ENCODE data around the gene GABARAPL2. TPM values are rescaled to one million over a fixed set of nuclear protein-coding genes. Genes with fewer than 3 reads are reported as not detected.

Gene GABARAPL2
- total RNA-seq, 5 donors from 2014 or later (not counting 1 experiment from before 2014, with no cell fraction given), result 70.9 to 78.6 (median 76.4) TPM

DNA sequence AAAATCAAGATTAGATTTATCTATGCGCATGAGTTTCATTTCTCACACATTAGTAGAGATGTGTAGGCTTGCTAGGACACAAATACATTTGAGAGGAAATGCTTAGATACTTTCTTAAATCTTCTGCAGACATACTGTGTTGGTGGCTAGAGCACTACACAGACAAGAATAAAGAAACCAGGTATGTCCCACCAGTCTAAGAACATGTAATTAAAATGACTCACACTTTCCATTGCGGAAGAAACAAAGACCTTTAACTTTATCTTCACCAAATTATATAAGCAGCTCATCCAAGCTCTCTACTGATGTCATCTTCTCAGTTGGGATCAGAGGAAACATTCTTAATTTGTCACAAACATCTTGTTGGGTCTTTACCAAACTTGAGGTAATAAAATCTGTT, 12.5 kb downstream of the GABARAPL2 start:
- Mint-ChIP-seq H3K9me3 (no peaks in the 10 kb centered on the region), H3K4me3 (no peak overlapping the region), H3K27me3 (no peaks in the 10 kb centered on the region), H3K36me3 (peaks cover 40% of the 10 kb centered on the region), H3K4me1 (peaks cover 3 to 22% (median 17%) of the 10 kb centered on the region in 3 donors), H3K27ac (peak overlapping the region in 1 of 2 donors; percentile 31)
- CTCF ChIA-PET, result interaction anchor here in 1 of 2 donors (0.8 kb wide), 1 partner anchor 121 kb away, joined by 3 read pairs; no protein-coding TSS in a partner anchor
- no peaks in the 10 kb centered on the region for H3K4me1 ChIP-seq (ENCODE audit: control insufficient read depth in 1 of 2, extremely low read depth in 1 of 2, insufficient read depth in 2 of 2, low read length in 2 of 2)
- H3K4me3 ChIP-seq (ENCODE audit: control insufficient read depth in 1 of 2, extremely low read depth in 1 of 2, low read length in 1 of 2), result no peak overlapping the region
- no peak overlapping the region for H3K27ac ChIP-seq (ENCODE audit: low read length)
- no CpG with 5 or more reads among the region's 2 CpGs for WGBS (ENCODE audit: insufficient coverage)
- ATAC-seq (replicated peaks in 1 of 4) (no peak), DNase-seq (no peak)
- no peaks in the 10 kb centered on the region for H3K27me3 ChIP-seq (replicated peaks in 1 of 2; ENCODE audit: control insufficient read depth in 2 of 2, extremely low read depth in 1 of 2, insufficient read depth in 2 of 2, low read length in 1 of 2)
- POLR2A ChIA-PET, result interaction anchor here in 1 of 2 donors (0.7 kb wide), 1 partner anchor 23 kb away, joined by 3 read pairs; the partner anchor contains the start of gene TMEM231
- no peaks in the 10 kb centered on the region for H3K9me3 ChIP-seq
- peaks cover 10 to 57% of the 10 kb centered on the region in 2 donors for H3K36me3 ChIP-seq (ENCODE audit: control insufficient read depth in 2 of 2, extremely low read depth in 1 of 2, insufficient read depth in 1 of 2, low read length in 1 of 2)

GRCh38 chr16:75579281-75579834, 13.2 kb downstream of the GABARAPL2 start:
- WGBS (ENCODE audit: insufficient coverage), result 80% methylated on average over 6 of the region's 7 CpGs
- Mint-ChIP-seq H3K27ac (peak overlapping the region in 1 of 2 donors; percentile 3), H3K9me3 (no peaks in the 10 kb centered on the region), H3K27me3 (no peaks in the 10 kb centered on the region), H3K4me3 (no peak overlapping the region), H3K36me3 (peaks cover 34% of the 10 kb centered on the region), H3K4me1 (peaks cover 3 to 20% (median 13%) of the 10 kb centered on the region in 3 donors)
- Histone ChIP-seq H3K4me1 (ENCODE audit: control insufficient read depth in 1 of 2, extremely low read depth in 1 of 2, insufficient read depth in 2 of 2, low read length in 2 of 2) (no peaks in the 10 kb centered on the region), H3K27ac (ENCODE audit: low read length) (no peak overlapping the region), H3K9me3 (no peaks in the 10 kb centered on the region), H3K4me3 (ENCODE audit: control insufficient read depth in 1 of 2, extremely low read depth in 1 of 2, low read length in 1 of 2) (no peak overlapping the region), H3K36me3 (ENCODE audit: control insufficient read depth in 2 of 2, extremely low read depth in 1 of 2, insufficient read depth in 1 of 2, low read length in 1 of 2) (peaks cover 4 to 51% of the 10 kb centered on the region in 2 donors), H3K27me3 (replicated peaks in 1 of 2; ENCODE audit: control insufficient read depth in 2 of 2, extremely low read depth in 1 of 2, insufficient read depth in 2 of 2, low read length in 1 of 2) (no peaks in the 10 kb centered on the region)
- DNase-seq, result no peak
- CTCF ChIA-PET, result interaction anchor here in 1 of 2 donors (0.8 kb wide), 1 partner anchor 121 kb away, joined by 3 read pairs; no protein-coding TSS in a partner anchor
- ATAC-seq (replicated peaks in 1 of 4), result no peak
- POLR2A ChIA-PET, result interaction anchor here (0.5 to 1.0 kb wide), 4 partner anchors 15 to 26 kb away, joined by 3 to 5 read pairs (median 3); partner anchors contain the start of gene TMEM231 (in 1 of the 2)

- 100% methylated on average over 1 of the region's 3 CpGs for WGBS (ENCODE audit: insufficient coverage)
- no peak overlapping the region for H3K4me3 ChIP-seq (ENCODE audit: control insufficient read depth in 1 of 2, extremely low read depth in 1 of 2, low read length in 1 of 2)
- no peaks in the 10 kb centered on the region for H3K9me3 Mint-ChIP-seq
- no peak overlapping the region for H3K27ac ChIP-seq (ENCODE audit: low read length)
- H3K4me1 ChIP-seq (ENCODE audit: control insufficient read depth in 1 of 2, extremely low read depth in 1 of 2, insufficient read depth in 2 of 2, low read length in 2 of 2), result no peaks in the 10 kb centered on the region
- no peaks in the 10 kb centered on the region for H3K9me3 ChIP-seq
- peaks cover 0 to 13% of the 10 kb centered on the region in 2 donors for H3K36me3 ChIP-seq (ENCODE audit: control insufficient read depth in 2 of 2, extremely low read depth in 1 of 2, insufficient read depth in 1 of 2, low read length in 1 of 2)
- peaks cover 8% of the 10 kb centered on the region for H3K36me3 Mint-ChIP-seq
- H3K27ac Mint-ChIP-seq, result peak overlapping the region; percentile 15 to 61
- H3K4me3 Mint-ChIP-seq, result no peak overlapping the region
- ChIA-PET CTCF (no interaction called here), POLR2A (interaction anchor here in 1 of 2 donors (0.7 kb wide), 1 partner anchor 64 kb away, joined by 5 read pairs; no protein-coding TSS in a partner anchor)
- no peaks in the 10 kb centered on the region for H3K27me3 Mint-ChIP-seq
- H3K27me3 ChIP-seq (replicated peaks in 1 of 2; ENCODE audit: control insufficient read depth in 2 of 2, extremely low read depth in 1 of 2, insufficient read depth in 2 of 2, low read length in 1 of 2), result no peaks in the 10 kb centered on the region
- peaks cover 3 to 16% (median 5%) of the 10 kb centered on the region in 3 donors for H3K4me1 Mint-ChIP-seq
- DNase-seq (no peak), ATAC-seq (replicated peaks in 1 of 4) (no peak)
Observed at GRCh38 chr16:75584108-75584507, 17.9 kb downstream of the GABARAPL2 start.

DNA sequence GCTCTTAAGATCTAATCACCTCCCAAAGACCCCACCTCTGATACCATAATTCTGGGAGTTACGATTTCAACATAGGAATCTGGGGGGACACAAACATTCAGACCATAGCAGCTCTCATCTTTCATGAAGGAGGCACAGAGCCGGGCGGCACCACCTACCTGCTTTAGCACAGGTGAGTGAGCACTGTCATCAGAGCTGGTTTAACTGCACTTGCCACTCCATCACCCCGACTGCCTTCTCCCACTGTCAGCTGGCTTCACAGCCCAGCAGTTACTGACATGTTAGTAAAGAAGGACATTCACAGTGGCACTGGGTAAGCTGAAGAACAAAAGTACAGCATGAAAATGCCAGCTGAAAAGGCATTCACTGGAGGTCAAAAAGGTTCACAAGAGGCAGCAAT, 22.5 kb downstream of the GABARAPL2 start:
- no peak overlapping the region for H3K4me3 Mint-ChIP-seq
- Histone ChIP-seq H3K27me3 (replicated peaks in 1 of 2; ENCODE audit: control insufficient read depth in 2 of 2, extremely low read depth in 1 of 2, insufficient read depth in 2 of 2, low read length in 1 of 2) (no peaks in the 10 kb centered on the region), H3K4me3 (ENCODE audit: control insufficient read depth in 1 of 2, extremely low read depth in 1 of 2, low read length in 1 of 2) (no peak overlapping the region), H3K36me3 (ENCODE audit: control insufficient read depth in 2 of 2, extremely low read depth in 1 of 2, insufficient read depth in 1 of 2, low read length in 1 of 2) (peaks cover 0 to 6% of the 10 kb centered on the region in 2 donors), H3K4me1 (ENCODE audit: control insufficient read depth in 1 of 2, extremely low read depth in 1 of 2, insufficient read depth in 2 of 2, low read length in 2 of 2) (no peaks in the 10 kb centered on the region), H3K9me3 (no peaks in the 10 kb centered on the region), H3K27ac (ENCODE audit: low read length) (no peak overlapping the region)
- no peaks in the 10 kb centered on the region for H3K9me3 Mint-ChIP-seq
- POLR2A ChIA-PET, result interaction anchor here in 1 of 2 donors (0.6 kb wide), 1 partner anchor 12 kb away, joined by 3 read pairs; no protein-coding TSS in a partner anchor
- CTCF ChIA-PET, result interaction anchor here in 1 of 2 donors (0.6 kb wide), 1 partner anchor 397 kb away, joined by 8 read pairs; no protein-coding TSS in a partner anchor
- ATAC-seq (replicated peaks in 1 of 4), result no peak
- H3K36me3 Mint-ChIP-seq, result peaks cover 12% of the 10 kb centered on the region
- WGBS (ENCODE audit: insufficient coverage), result 100% methylated on average over 1 of the region's 4 CpGs
- DNase-seq, result no peak
- H3K4me1 Mint-ChIP-seq, result peaks cover 0 to 11% (median 5%) of the 10 kb centered on the region in 3 donors
- no peak overlapping the region for H3K27ac Mint-ChIP-seq
- no peaks in the 10 kb centered on the region for H3K27me3 Mint-ChIP-seq

DNA sequence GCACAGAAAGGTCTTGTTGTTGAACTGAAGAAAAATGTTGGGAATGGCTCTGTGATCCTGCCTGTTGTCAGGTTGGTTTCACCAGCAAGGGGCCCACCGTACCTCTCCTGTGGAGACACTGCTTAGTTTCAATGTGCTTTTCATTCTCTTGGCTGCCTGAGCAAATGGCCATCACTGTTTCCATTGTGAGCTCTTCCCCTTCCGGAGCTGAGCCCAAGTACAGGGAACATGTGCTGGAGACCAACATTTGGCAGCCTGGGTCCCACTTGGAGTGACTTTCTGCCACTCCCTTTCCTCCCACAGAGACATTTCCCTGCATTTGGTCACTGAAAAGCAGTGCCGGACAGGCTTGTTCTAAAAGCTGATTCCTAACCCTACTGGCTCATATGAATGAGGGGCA, 23.1 kb downstream of the GABARAPL2 start:
- Mint-ChIP-seq H3K27me3 (no peaks in the 10 kb centered on the region), H3K4me3 (no peak overlapping the region), H3K9me3 (no peaks in the 10 kb centered on the region), H3K36me3 (peaks cover 16% of the 10 kb centered on the region), H3K4me1 (peaks cover under 1 to 9% (median 3%) of the 10 kb centered on the region in 3 donors), H3K27ac (no peak overlapping the region)
- ChIA-PET CTCF (no interaction called here), POLR2A (interaction anchor here in 1 of 2 donors (0.6 kb wide), 1 partner anchor 12 kb away, joined by 3 read pairs; no protein-coding TSS in a partner anchor)
- H3K36me3 ChIP-seq (ENCODE audit: control insufficient read depth in 2 of 2, extremely low read depth in 1 of 2, insufficient read depth in 1 of 2, low read length in 1 of 2), result peaks cover 0 to 12% of the 10 kb centered on the region in 2 donors
- H3K4me1 ChIP-seq (ENCODE audit: control insufficient read depth in 1 of 2, extremely low read depth in 1 of 2, insufficient read depth in 2 of 2, low read length in 2 of 2), result no peaks in the 10 kb centered on the region
- WGBS (ENCODE audit: insufficient coverage), result 100% methylated on average over 3 of the region's 3 CpGs
- no peak overlapping the region for H3K4me3 ChIP-seq (ENCODE audit: control insufficient read depth in 1 of 2, extremely low read depth in 1 of 2, low read length in 1 of 2)
- no peaks in the 10 kb centered on the region for H3K9me3 ChIP-seq
- H3K27ac ChIP-seq (ENCODE audit: low read length), result no peak overlapping the region
- no peaks in the 10 kb centered on the region for H3K27me3 ChIP-seq (replicated peaks in 1 of 2; ENCODE audit: control insufficient read depth in 2 of 2, extremely low read depth in 1 of 2, insufficient read depth in 2 of 2, low read length in 1 of 2)
- ATAC-seq (replicated peaks in 1 of 4), result no peak
- DNase-seq, result no peak

DNA sequence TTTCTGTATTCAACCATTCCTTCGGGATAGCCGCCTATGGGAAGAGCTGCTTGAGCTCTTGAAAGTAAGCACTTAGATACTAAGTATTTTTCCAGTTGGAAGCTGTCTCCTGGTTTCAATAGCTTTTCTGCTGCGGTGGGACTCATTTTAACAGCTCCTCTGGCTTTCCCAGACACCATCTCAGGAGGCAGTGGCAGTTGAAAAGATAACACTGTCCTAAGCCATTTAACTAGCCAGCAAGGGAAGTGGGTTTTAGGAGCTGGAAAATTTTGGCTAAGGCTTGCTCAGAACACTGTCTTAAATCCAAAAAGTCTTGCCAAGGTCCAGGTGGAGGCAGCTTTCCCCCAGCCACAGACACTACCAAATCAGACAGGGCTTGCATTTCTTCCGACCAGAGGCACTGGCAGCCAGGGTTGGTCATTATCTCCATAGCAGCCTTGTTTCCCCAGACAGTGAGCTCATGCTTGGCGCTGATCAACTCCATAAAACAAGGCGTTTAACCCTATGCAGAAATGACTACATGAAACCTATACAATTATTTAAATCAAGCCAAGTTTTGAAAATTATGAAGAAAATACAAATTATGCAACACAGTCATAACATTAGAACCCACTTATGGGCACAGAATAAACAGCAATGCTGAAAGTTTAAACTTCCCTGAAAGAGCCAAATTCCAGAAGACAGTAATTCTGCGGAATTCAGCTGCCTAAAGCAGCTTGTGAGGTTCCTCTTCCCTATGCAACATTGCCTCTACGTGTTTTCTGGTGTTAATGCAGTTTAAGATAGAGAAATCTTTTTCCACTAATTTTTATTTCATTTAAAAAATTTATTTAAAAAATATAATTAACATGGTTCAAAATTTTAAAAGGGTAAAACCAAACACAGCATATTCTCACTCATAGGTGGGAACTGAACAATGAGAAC, 25.0 kb downstream of the GABARAPL2 start:
- POLR2A ChIA-PET, result no interaction called here
- no peaks in the 10 kb centered on the region for H3K27me3 ChIP-seq (replicated peaks in 1 of 2; ENCODE audit: control insufficient read depth in 2 of 2, extremely low read depth in 1 of 2, insufficient read depth in 2 of 2, low read length in 1 of 2)
- H3K36me3 Mint-ChIP-seq, result peaks cover 19% of the 10 kb centered on the region

More for the DNA sequence above, 25.0 kb downstream of the GABARAPL2 start:
- H3K4me3 Mint-ChIP-seq, result no peak overlapping the region
- H3K4me3 ChIP-seq (ENCODE audit: control insufficient read depth in 1 of 2, extremely low read depth in 1 of 2, low read length in 1 of 2), result no peak overlapping the region
- CTCF ChIA-PET, result interaction anchor here in 1 of 2 donors (0.6 kb wide), 2 partner anchors 22 to 74 kb away, joined by 3 read pairs; no protein-coding TSS in a partner anchor
- peaks cover 7% of the 10 kb centered on the region in 3 donors for H3K4me1 Mint-ChIP-seq
- DNase-seq, result no peak
- no peak overlapping the region for H3K27ac Mint-ChIP-seq
- no peaks in the 10 kb centered on the region for H3K9me3 Mint-ChIP-seq
- no peaks in the 10 kb centered on the region for H3K9me3 ChIP-seq
- H3K27ac ChIP-seq (ENCODE audit: low read length), result no peak overlapping the region
- H3K36me3 ChIP-seq (ENCODE audit: control insufficient read depth in 2 of 2, extremely low read depth in 1 of 2, insufficient read depth in 1 of 2, low read length in 1 of 2), result peaks cover 0 to 16% of the 10 kb centered on the region in 2 donors
- WGBS (ENCODE audit: insufficient coverage), result 93% methylated on average over 3 of the region's 8 CpGs
- no peak for ATAC-seq (replicated peaks in 1 of 4)
- no peaks in the 10 kb centered on the region for H3K4me1 ChIP-seq (ENCODE audit: control insufficient read depth in 1 of 2, extremely low read depth in 1 of 2, insufficient read depth in 2 of 2, low read length in 2 of 2)
- no peaks in the 10 kb centered on the region for H3K27me3 Mint-ChIP-seq

Data from T-cell (primary cell).